OCI-M2 (cell line): Measurements from ENCODE around the gene SH3PXD2A.
"Not testable (repeated sequence)": the region's sequence is repeated elsewhere in the genome, so short reads cannot be mapped to it uniquely, and the experiment has no call there.

Source experiments
- DNase-seq: peaks from one replicate; lab custom pipeline; 2025; ENCODE audit not compliant: unreplicated experiment; lab: John Stamatoyannopoulos, UW

The SH3PXD2A gene

DNA sequence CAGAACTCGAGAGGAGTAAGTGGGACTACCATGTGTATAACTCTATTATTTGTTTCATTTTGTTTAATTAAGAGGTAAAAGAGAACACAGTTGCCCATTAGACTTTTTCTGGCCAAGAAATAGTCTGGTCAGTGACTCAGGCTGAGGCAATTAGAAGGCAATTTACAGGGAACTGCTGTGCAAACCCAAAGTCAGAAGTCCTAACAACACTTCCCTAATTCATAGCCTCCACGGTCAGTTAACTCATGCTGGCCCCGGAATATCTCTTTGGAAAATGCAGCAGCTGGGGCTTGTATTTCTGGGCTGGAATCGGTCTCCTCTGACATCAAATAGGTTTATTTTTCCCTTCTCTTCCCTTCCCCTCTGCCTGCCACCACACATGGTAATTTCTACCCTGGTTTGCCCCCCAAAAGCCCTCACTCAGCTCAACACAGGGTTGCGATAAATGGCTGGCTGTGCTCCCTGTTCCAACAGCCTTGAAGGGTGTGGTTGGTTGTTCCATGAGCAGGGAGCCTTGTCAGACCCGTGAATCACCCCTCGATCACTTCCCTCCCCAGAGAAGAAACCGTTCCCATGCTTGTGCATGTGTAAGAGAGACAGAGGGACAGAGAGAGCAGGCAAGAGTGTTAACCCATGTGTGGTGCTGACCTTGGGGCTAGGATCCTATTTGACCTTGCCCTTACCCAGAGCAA is 5.3 kb downstream of the SH3PXD2A start:
- no peak for DNase-seq

DNA sequence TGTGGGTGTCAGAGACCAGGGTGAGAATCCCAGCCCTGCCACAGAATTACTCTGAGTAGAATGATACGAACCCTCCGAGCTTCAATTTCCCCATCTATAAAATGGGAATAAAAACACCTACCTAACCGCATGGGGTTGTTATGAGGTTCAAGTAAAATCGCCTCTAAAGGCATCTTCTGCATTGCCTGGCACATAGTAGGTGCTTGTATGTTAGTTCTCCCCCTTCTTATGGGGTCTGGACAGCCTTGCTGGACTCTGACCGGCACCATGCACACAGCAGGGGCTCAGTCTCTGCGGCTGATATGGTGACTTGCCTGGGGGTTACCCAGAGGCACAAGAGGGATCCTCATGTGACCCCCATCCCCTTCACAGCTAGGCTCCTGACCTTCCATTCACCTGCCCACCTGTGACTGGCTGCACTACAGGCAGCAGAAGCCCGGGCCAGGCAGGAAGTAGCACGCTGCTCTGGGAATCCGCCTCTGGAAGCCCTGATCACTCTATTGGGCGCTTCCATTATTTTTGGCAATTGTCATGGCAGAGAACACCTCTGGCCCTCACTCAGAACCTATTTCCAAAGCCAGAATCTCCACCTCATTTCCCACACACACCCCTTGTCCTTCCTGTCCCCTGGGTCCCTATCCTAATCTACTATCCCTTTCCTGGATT is 6.0 kb downstream of the SH3PXD2A start:
- DNase-seq = no peak

GRCh38 chr10:103847909-103848468 is 7.4 kb downstream of the SH3PXD2A start:
- no peak for DNase-seq

DNA sequence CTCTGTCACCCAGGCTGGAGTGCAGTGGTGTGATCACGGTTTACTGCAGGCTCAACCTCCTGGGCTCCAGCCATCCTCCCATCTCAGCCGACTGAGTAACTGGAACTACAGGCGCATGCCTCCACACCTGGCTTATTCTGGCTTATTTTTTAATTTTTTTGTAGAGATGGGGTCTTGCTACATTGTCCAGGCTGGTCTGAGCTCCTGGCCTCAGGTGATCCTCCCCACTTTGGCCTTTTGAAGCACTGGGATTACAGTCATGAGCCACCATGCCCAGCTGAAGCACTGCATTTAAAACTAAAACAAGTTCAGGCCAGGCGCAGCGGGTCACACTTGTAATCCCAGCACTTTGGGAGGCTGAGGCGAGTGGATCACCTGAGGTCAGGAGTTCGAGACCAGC is 8.0 kb downstream of the SH3PXD2A start:
- DNase-seq = no peak

DNA sequence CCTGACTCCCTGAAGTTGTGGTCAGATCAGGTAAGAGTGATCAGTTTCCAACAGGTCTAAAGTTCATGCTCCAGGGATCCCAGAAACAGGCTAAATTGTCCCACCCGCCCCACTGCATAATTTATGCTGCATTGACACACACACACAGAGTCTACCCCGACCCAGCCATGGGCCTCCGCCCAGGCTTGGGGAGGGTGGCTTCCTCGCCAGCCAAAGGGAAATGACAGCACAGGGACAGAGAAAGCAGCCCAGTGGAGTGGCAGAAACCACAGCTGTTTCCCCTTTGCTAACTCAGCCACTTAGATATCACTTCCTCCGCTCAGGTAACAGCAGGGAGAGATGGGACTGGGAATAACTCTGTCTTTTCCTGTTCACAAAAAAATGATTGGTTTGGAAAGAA is 9.4 kb downstream of the SH3PXD2A start:
- DNase-seq = no peak

DNA sequence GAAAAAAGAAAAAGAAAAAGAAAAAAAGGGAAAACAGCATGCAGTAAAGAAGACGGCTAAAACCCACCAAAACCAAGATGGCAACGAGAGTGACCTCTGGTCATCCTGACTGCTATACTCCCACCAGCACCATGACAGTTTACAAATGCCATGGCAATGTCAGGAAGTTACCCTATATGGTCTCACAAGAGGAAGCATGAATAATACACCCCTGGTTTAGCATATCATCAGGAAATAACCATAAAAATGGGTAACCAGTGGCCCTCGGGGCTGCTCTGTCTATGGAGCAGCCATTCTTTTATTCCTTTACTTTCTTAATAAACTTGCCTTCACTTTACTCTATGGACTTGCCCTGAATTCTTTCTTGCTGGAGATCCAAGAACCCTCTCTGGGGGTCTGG is 10.0 kb downstream of the SH3PXD2A start:
- DNase-seq = not testable (repeated sequence)

DNA sequence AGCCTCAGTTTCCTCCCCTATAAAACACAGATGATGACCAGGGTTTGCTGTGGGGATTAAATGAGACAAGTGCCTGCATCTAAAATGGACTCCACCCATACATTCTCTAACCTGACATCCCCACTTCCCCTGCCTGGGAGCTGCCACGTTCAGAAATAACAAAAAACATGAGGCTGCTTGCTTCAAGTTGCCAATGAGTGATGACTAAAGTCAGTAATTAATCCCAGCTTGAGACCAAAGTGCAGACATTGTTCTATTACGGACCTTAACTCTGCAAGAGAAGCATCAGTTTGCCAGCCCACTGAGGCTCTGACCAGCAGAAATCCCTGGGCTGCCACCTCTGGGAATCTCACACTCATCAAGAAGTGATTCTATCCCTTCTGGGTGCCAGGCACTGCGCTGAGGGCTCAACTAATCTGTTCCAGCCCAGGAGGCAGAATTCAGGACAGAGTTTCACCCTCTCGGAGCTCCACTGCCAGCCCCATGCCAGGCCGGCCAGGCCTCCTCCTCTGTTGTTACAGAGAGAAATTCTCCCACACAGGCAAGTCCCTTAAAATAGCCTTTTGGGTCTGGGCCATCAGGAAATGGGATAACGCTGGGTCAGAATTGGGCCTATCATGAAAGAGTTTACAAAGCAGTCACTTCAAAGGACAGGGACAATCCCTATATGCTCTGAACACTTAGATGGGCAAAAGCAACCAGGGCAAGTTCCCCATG is 11.4 kb downstream of the SH3PXD2A start:
- DNase-seq = no peak

- DNase-seq = no peak
Measured at GRCh38 chr10:103843045-103843444, 12.3 kb downstream of the SH3PXD2A start.

DNA sequence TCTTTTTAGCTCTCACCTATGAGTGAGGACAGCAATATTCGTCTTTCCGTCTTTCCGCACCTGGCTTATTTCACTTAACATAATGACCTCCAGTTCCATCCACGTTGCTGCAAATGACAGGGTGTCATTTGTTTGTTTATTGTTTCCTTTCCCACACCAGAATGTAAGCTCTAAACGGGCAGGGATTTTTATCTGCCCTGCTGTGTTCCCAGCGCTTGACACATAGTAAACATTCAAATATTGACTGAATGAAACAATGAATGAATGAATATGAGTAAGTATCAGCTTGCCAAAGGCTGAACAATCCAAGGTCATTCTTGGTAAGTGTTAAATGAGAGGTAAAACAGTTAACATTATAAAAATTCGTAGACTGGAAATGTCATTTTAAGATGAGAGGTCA is 12.8 kb downstream of the SH3PXD2A start:
- DNase-seq = no peak

- DNase-seq = no peak
Measured at GRCh38 chr10:103841519-103841918, 13.9 kb downstream of the SH3PXD2A start.

DNA sequence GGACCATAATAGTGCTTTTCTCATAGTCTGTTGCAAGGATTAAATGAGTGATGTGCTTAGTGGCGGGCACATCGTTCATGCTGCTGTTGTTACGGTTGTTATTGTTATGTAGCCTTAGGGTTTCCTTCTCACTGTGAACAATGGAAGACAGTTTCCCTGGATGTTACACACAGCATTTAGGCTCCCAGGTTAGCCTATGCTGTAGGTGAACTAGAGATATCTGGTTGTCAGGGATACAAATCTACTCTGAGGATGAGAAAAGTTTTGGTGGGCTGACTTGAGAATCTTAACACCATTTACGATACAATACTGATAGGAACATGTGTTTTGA is 14.7 kb downstream of the SH3PXD2A start:
- DNase-seq = no peak

- DNase-seq = no peak
Measured at GRCh38 chr10:103839872-103840739, 15.3 kb downstream of the SH3PXD2A start.

DNA sequence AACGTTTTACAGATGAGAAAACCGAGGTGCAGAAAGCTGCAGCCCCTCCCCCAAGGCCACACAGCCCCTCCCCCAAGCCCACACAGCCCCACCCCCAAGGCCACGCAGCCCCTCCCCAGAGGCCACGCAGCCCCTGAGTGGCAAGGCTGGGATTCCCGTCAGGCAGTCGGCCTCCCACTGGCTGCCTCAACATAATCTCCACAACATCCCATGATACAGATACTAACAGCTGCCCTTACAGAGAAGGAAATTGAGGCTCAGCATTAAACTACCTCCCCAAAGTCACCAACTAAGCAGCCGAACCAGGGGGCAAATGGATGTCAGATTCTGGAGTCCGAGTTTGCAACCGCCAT is 15.9 kb downstream of the SH3PXD2A start:
- no peak for DNase-seq

DNA sequence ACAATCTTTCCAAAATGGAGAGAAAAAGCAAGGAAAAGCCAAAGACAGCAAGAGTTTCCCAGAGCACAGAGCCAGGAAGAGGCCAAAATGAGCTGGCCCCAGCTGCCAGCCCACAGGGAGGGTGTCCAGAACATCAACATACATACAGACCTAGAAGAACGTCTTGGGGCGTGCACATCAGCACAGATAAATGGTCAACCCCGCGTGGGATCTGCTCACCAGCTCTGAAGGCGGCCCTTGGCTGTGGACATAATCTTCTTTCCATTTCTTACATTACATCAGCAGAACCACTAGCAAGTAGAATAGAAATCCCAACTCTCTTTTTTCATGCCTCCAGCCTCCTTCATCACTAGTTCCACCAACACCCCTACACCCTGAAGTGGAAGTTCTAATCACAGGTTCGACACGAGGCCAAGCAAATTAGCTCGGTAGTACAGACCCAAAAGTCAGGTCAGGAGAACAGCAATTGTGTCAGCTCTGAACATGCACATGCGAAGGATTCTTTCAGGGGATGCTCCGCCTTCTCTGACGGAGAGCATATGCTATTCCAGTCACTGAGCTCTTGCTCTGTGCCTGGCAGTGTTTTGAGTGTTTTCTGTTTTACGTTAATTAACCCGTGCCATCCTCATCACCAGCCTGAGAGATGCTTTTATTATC is 16.4 kb downstream of the SH3PXD2A start:
- no peak for DNase-seq

DNA sequence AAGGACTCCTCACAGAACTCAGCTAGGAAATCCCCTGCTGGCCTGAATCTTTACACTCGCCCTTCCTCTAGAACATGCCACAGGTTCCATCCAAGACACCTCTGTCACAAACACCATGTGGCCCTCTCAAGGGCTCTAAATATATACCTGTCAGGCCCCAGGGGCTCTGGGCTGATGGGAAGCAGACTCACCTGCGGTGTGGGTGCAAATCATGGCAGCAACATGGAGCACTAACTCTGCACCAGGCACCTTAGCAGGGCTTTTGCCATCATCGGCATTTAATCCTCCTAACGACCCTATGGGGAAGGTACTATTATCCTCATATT is 17.3 kb downstream of the SH3PXD2A start:
- no peak for DNase-seq

- DNase-seq = no peak
Measured at GRCh38 chr10:103837370-103838069, 17.9 kb downstream of the SH3PXD2A start.

GRCh38 chr10:103836861-103837260 is 18.5 kb downstream of the SH3PXD2A start:
- DNase-seq = no peak

GRCh38 chr10:103836273-103836672 is 19.1 kb downstream of the SH3PXD2A start:
- no peak for DNase-seq

GRCh38 chr10:103835096-103836050 is 20.0 kb downstream of the SH3PXD2A start:
- DNase-seq = no peak
